ENCODE results near the gene OR2F1.
"Not testable (repeated sequence)": the region's sequence is repeated elsewhere in the genome, so short reads cannot be mapped to it uniquely, and the experiment has no call there.

OR2F1 gene

DNA sequence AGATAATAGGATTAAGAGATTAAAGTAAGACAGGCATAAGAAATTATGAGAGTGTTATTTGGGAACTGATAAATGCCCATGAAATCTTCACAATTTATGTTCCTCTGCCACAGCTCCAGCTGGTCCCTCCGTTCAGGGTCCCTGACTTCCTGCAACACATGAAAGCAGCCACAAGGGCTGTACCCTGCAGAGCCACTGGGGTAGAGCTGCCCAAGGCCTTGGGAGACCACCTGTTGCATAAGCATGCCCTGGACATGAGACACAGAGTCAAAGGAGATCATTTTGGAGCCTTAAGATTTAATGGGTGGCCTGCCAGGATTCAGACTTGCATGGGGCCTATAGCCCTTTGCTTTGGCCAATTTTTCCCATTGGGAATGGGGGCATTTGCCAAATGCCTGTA, 56.2 kb downstream of the OR2F1 start:
- not testable (repeated sequence) for DNase-seq

DNA sequence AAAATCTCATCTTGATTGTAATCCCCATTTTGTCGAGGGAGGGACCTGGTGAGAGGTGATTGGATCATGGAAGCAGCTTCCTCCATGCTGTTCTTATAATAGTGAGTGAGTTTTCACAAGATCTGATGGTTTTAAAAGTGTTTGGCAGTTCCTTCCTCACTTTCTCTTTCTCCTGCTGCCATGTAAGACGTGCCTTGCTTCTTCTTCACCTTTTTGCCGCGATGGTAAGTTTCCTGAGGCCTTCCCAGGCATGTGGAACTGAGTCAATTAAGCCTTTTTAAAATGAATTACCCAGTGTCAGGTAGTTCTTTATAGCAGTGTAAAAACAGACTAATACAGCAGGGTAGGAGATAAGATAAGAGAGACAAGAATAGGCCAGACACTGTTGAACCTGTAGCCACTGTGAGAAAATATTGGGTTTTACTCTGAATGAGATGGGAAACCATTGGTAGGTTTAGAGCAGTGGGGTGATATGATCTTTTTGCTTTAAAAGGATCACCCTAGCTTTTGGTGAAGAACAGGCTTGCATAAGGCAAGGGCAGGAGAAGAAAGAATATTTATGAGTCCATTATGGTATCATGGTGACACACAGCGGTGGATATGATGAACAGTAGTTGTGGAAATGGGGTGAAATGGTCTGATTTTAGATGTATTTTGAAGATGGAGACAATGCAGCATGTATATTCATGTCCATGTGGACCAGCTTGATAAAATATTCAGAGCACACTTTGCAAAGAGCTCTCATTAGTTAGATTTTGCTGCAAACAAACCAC, 57.0 kb downstream of the OR2F1 start:
- no peak for DNase-seq

Data from CD4-positive, alpha-beta T cell treated with Interleukin-21 for 1 hour (primary cell).